HepG2 (cell line): ENCODE data around the gene WDR89. TPM values are rescaled to one million over a fixed set of nuclear protein-coding genes. Genes with fewer than 3 reads are reported as not detected.

Experiments
- FOXO1 ChIP-seq: sonication (generic); formaldehyde crosslinking; IDR thresholded peaks from 2 replicates; pipeline ENCODE4 v1.4.0; 2020; ENCODE audit warnings: missing genetic modification reagents
- MYC ChIP-seq: sonication (generic); formaldehyde crosslinking; IDR thresholded peaks from 2 replicates; pipeline ENCODE4 v1.9.0; 2021; ENCODE audit warnings: missing genetic modification reagents, borderline replicate concordance
- NFKB2 ChIP-seq: sonication (generic); formaldehyde crosslinking; IDR thresholded peaks from 2 replicates; pipeline ENCODE4 v1.4.0; 2020; ENCODE audit warnings: missing genetic modification reagents, borderline replicate concordance
- NR3C1 ChIP-seq: sonication (generic); formaldehyde crosslinking; IDR thresholded peaks from 2 replicates; pipeline ENCODE4 v1.4.0; 2020; ENCODE audit warnings: missing genetic modification reagents
- PPARG ChIP-seq: conservative IDR thresholded peaks from 2 replicates; pipeline ENCODE4 v1.6.1; 2016; ENCODE audit warnings: missing biosample characterization, missing genetic modification reagents
- RAD21 ChIP-seq: fragments of 450-650 bp; formaldehyde crosslinking; IDR thresholded peaks from 2 replicates; pipeline ENCODE4 v1.5.0; 2020; ENCODE audit warnings: mild to moderate bottlenecking
- TCF7L2 ChIP-seq: IDR thresholded peaks from 2 replicates; pipeline ENCODE4 v1.6.1; 2011; ENCODE audit warnings: mild to moderate bottlenecking, low read depth, low read length, moderate library complexity
- ZC3H13 ChIP-seq: sonication (generic); formaldehyde crosslinking; IDR thresholded peaks from 2 replicates; pipeline ENCODE4 v1.8.1; 2023; ENCODE audit warnings: mild to moderate bottlenecking, missing genetic modification reagents, moderate library complexity
- ZEB1 ChIP-seq: IDR thresholded peaks from 2 replicates; pipeline ENCODE4 v1.6.1; 2012; ENCODE audit warnings: mild to moderate bottlenecking, low read depth, inconsistent platforms; ENCODE audit not compliant: insufficient replicate concordance
- ZNF124 ChIP-seq: sonication (generic); formaldehyde crosslinking; IDR thresholded peaks from 2 replicates; pipeline ENCODE4 v1.4.0; 2020; ENCODE audit warnings: missing genetic modification reagents
- ZNF556 ChIP-seq: sonication (generic); formaldehyde crosslinking; IDR thresholded peaks from 2 replicates; pipeline ENCODE4 v1.4.0; 2020; ENCODE audit warnings: mild to moderate bottlenecking, missing genetic modification reagents, borderline replicate concordance
- ZNF569 ChIP-seq: sonication (generic); formaldehyde crosslinking; IDR thresholded peaks from 2 replicates; pipeline ENCODE4 v1.5.0; 2020; ENCODE audit warnings: mild to moderate bottlenecking, missing genetic modification reagents, moderate library complexity, borderline replicate concordance
- ZNF841 ChIP-seq: sonication (generic); formaldehyde crosslinking; IDR thresholded peaks from 2 replicates; pipeline ENCODE4 v1.8.1; 2023; ENCODE audit warnings: missing genetic modification reagents, borderline replicate concordance
- polyA plus RNA-seq, 8 experiments: library from polyadenylated mRNA; depleted of rRNA in 3 of 8; stranded (reverse) in 7 of 8; unstranded in 1 of 8; fragments of >200 nt; fragmentation: Illumina TruSeq in 4 of 8; extraction: Trizol in 4 of 8; gene quantifications; 2 replicates each; pipeline versions ENCODE4 v1.2.1 to v1.2.3, GENCODE V29; 2011 to 2016; ENCODE audit warnings: low read depth in 4 of 8, missing spikeins in 1 of 8, mixed read lengths in 1 of 8; ENCODE audit not compliant: insufficient read depth in 1 of 8
- total RNA-seq, 5 experiments: library from RNA; depleted of rRNA; stranded (reverse); fragments of >200 nt; fragmentation: Illumina TruSeq; extraction: Trizol; gene quantifications; 2 replicates each; pipeline ENCODE4 v1.2.3, GENCODE V29; 2016; ENCODE audit warnings: low read depth in 1 of 5
- TF ChIP-seq, protein P1 (sequence below): sonication (generic); formaldehyde crosslinking; IDR thresholded peaks from 2 replicates; pipeline ENCODE4 v1.8.0; 2022; ENCODE audit warnings: missing genetic modification reagents, mild to moderate bottlenecking, borderline replicate concordance
- TF ChIP-seq, protein P2 (sequence below): sonication (generic); formaldehyde crosslinking; IDR thresholded peaks from 2 replicates; pipeline ENCODE4 v1.8.1; 2022; ENCODE audit warnings: mild to moderate bottlenecking, missing genetic modification reagents
- TF ChIP-seq, protein P3 (sequence below): sonication (generic); formaldehyde crosslinking; IDR thresholded peaks from 2 replicates; pipeline ENCODE4 v1.5.0; 2020; ENCODE audit warnings: mild to moderate bottlenecking, missing genetic modification reagents
- TF ChIP-seq, protein P4 (sequence below): sonication (generic); formaldehyde crosslinking; IDR thresholded peaks from 2 replicates; pipeline ENCODE4 v1.8.1; 2023; ENCODE audit warnings: missing genetic modification reagents, mild to moderate bottlenecking, borderline replicate concordance
- TF ChIP-seq, protein P5 (sequence below): sonication (generic); formaldehyde crosslinking; IDR thresholded peaks from 2 replicates; pipeline ENCODE4; 2020; ENCODE audit warnings: missing genetic modification reagents, mild to moderate bottlenecking, borderline replicate concordance
- TF ChIP-seq, protein P6 (sequence below): sonication (generic); formaldehyde crosslinking; IDR thresholded peaks from 2 replicates; pipeline ENCODE4 v1.4.0; 2020; ENCODE audit warnings: missing genetic modification reagents

The WDR89 gene
- total and polyA plus RNA-seq, 2 of the 13 experiments (the other 11 are each of a cell fraction or from before 2014, with no cell fraction given), result 5.2 to 20.1 TPM

DNA sequence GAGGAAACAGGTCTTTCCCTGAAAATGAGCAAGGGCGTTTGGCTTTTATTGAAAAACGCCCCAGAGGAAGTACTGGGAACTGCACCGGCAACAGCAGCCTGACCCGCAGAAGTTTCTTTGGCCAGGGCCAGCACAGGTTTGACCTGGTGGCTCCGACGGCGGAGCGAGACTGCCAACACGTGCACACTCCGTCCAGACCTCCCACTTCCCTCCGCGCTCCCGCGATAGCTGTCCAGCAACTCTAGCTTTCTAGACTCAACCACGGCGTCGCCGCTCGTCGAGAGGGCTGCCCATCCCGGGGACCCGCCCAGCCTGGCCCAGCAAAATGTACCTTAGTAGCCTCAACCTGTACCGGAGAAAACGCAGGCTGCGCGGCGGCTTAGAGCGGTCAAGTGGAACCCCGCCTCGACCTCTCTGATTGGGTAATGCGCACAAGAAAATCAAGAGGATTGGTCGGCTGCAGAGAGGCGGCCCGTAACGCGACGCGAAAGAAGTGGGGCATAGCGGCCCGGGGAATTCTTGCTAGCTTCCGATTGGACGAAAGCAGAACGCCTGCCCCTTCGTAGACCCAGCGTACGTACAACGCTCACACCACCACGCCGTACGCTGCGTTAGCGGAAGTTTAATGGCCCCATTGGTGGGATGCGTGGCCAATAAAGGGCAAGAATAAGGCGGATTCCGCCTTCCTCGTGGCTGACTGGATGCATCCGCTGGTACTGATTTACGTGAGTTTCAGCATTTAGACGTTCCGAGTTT lies at the start of gene WDR89 (continued):
- TF ChIP-seq FOXO1, result peak; percentile 35; the same call in 1 of the 2 replicates
- TF ChIP-seq ZNF569 (CRISPR knock-in tag), result no peak
- TF ChIP-seq NFKB2 (CRISPR knock-in tag), result peak; percentile 98
- TF ChIP-seq ZC3H13 (CRISPR knock-in tag), result 0 out of 2 replicates have a peak, but pooled peaks have one; percentile 45
- TF ChIP-seq, protein P1, sequence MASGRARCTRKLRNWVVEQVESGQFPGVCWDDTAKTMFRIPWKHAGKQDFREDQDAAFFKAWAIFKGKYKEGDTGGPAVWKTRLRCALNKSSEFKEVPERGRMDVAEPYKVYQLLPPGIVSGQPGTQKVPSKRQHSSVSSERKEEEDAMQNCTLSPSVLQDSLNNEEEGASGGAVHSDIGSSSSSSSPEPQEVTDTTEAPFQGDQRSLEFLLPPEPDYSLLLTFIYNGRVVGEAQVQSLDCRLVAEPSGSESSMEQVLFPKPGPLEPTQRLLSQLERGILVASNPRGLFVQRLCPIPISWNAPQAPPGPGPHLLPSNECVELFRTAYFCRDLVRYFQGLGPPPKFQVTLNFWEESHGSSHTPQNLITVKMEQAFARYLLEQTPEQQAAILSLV, result peak; percentile 88; the same call in 1 of the 2 replicates
- TF ChIP-seq ZNF841, result no peak
- peak; percentile 69 for TF ChIP-seq RAD21
- peak; percentile 39 for TF ChIP-seq ZEB1
- no peak for TF ChIP-seq PPARG (CRISPR knock-in tag)
- no peak for TF ChIP-seq ZNF556 (CRISPR knock-in tag)
- TF ChIP-seq, protein P2, sequence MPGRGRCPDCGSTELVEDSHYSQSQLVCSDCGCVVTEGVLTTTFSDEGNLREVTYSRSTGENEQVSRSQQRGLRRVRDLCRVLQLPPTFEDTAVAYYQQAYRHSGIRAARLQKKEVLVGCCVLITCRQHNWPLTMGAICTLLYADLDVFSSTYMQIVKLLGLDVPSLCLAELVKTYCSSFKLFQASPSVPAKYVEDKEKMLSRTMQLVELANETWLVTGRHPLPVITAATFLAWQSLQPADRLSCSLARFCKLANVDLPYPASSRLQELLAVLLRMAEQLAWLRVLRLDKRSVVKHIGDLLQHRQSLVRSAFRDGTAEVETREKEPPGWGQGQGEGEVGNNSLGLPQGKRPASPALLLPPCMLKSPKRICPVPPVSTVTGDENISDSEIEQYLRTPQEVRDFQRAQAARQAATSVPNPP, result peak; percentile 62; the same call in 1 of the 2 replicates
- TF ChIP-seq, protein P3, sequence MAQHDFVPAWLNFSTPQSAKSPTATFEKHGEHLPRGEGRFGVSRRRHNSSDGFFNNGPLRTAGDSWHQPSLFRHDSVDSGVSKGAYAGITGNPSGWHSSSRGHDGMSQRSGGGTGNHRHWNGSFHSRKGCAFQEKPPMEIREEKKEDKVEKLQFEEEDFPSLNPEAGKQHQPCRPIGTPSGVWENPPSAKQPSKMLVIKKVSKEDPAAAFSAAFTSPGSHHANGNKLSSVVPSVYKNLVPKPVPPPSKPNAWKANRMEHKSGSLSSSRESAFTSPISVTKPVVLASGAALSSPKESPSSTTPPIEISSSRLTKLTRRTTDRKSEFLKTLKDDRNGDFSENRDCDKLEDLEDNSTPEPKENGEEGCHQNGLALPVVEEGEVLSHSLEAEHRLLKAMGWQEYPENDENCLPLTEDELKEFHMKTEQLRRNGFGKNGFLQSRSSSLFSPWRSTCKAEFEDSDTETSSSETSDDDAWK (CRISPR knock-in tag), result no peak
- TF ChIP-seq NR3C1, result no peak
- TF ChIP-seq, protein P4, sequence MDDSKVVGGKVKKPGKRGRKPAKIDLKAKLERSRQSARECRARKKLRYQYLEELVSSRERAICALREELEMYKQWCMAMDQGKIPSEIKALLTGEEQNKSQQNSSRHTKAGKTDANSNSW (CRISPR knock-in tag), result peak; percentile 93; the same call in 1 of the 2 replicates
- TF ChIP-seq MYC (CRISPR knock-in tag), result peak; percentile 98
- TF ChIP-seq ZNF124 (CRISPR knock-in tag), result peak; percentile 93
- TF ChIP-seq TCF7L2, result no peak
- TF ChIP-seq, protein P5, sequence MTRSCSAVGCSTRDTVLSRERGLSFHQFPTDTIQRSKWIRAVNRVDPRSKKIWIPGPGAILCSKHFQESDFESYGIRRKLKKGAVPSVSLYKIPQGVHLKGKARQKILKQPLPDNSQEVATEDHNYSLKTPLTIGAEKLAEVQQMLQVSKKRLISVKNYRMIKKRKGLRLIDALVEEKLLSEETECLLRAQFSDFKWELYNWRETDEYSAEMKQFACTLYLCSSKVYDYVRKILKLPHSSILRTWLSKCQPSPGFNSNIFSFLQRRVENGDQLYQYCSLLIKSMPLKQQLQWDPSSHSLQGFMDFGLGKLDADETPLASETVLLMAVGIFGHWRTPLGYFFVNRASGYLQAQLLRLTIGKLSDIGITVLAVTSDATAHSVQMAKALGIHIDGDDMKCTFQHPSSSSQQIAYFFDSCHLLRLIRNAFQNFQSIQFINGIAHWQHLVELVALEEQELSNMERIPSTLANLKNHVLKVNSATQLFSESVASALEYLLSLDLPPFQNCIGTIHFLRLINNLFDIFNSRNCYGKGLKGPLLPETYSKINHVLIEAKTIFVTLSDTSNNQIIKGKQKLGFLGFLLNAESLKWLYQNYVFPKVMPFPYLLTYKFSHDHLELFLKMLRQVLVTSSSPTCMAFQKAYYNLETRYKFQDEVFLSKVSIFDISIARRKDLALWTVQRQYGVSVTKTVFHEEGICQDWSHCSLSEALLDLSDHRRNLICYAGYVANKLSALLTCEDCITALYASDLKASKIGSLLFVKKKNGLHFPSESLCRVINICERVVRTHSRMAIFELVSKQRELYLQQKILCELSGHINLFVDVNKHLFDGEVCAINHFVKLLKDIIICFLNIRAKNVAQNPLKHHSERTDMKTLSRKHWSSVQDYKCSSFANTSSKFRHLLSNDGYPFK, result peak; percentile 82; the same call in 1 of the 2 replicates
- TF ChIP-seq, protein P6, sequence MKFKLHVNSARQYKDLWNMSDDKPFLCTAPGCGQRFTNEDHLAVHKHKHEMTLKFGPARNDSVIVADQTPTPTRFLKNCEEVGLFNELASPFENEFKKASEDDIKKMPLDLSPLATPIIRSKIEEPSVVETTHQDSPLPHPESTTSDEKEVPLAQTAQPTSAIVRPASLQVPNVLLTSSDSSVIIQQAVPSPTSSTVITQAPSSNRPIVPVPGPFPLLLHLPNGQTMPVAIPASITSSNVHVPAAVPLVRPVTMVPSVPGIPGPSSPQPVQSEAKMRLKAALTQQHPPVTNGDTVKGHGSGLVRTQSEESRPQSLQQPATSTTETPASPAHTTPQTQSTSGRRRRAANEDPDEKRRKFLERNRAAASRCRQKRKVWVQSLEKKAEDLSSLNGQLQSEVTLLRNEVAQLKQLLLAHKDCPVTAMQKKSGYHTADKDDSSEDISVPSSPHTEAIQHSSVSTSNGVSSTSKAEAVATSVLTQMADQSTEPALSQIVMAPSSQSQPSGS (CRISPR knock-in tag), result 0 out of 2 replicates have a peak, but pooled peaks have one; percentile 64
